OCI-LY7 (cell line): Measurements from ENCODE around the gene RSL1D1. TPM values are rescaled to one million over a fixed set of nuclear protein-coding genes. Genes with fewer than 3 reads are reported as not detected.
A peak's percentile ranks its signal among the peaks of the same experiment; 100 is the strongest.

ENCODE experiments used
- BruUV-seq: library from RNA; stranded (reverse); fragments of 400-500 nt; replicated peaks from 2 replicates; lab custom pipeline; 2021; lab: Mats Ljungman, UMichigan
- CTCF ChIA-PET: fragments of 300-600 bp; sonication (Branson Sonifier 250); formaldehyde crosslinking; loops from one replicate; lab custom pipeline; 2022; ENCODE audit warnings: antibody characterized with exemption; ENCODE audit not compliant: unreplicated experiment; lab: Charles Lee
- POLR2A ChIA-PET: fragments of 300-600 bp; sonication (Branson Sonifier 250); formaldehyde crosslinking; loops from one replicate; lab custom pipeline; 2022; ENCODE audit warnings: antibody characterized with exemption; lab: Charles Lee
- DNase-seq: peaks from one replicate; pipeline ENCODE4 v3.0.0-alpha.2; 2015; ENCODE audit warnings: low spot score
- H2AFZ ChIP-seq: fragments of 200-600 bp; sonication (generic), shearing (Covaris generic); 2 replicates; pipeline ENCODE4 v1.6.1; 2014; ENCODE audit warnings: mild to moderate bottlenecking, antibody characterized with exemption, low read length, moderate library complexity
- H3K27ac ChIP-seq: fragments of 200-600 bp; sonication (generic); 2 replicates; pipeline ENCODE4 v1.5.1; 2014; ENCODE audit warnings: mixed run types, low read depth, mild to moderate bottlenecking, moderate library complexity, low read length, inconsistent platforms; ENCODE audit not compliant: poor library complexity, severe bottlenecking
- H3K36me3 ChIP-seq: fragments of 200-600 bp; sonication (generic); 2 replicates; pipeline ENCODE4 v1.6.1; 2014; ENCODE audit warnings: mild to moderate bottlenecking, antibody characterized with exemption, low read length, moderate library complexity, mixed read lengths; ENCODE audit not compliant: insufficient read depth
- H3K4me1 ChIP-seq: fragments of 200-600 bp; sonication (generic); 2 replicates; pipeline ENCODE4 v1.5.1; 2014; ENCODE audit warnings: mild to moderate bottlenecking, low read length; ENCODE audit not compliant: insufficient read depth, poor library complexity, severe bottlenecking
- H3K4me2 ChIP-seq: fragments of 200-600 bp; sonication (generic); 2 replicates; pipeline ENCODE4 v1.6.1; 2014; ENCODE audit warnings: mild to moderate bottlenecking, low read length
- H3K4me3 ChIP-seq: fragments of 200-600 bp; sonication (generic); 2 replicates; pipeline ENCODE4 v1.5.1; 2014; ENCODE audit warnings: mild to moderate bottlenecking, low read depth, low read length; ENCODE audit not compliant: poor library complexity, severe bottlenecking
- H3K79me2 ChIP-seq: fragments of 200-600 bp; sonication (generic); 2 replicates; pipeline ENCODE4 v1.6.1; 2016; ENCODE audit warnings: low read depth, mild to moderate bottlenecking, low read length, moderate library complexity, mixed read lengths; ENCODE audit not compliant: insufficient read depth
- H3K9me2 ChIP-seq: fragments of 200-600 bp; sonication (generic); 2 replicates; pipeline ENCODE4 v1.6.1; 2016; ENCODE audit warnings: mild to moderate bottlenecking, low read length, mixed read lengths; ENCODE audit not compliant: insufficient read depth
- H3K9me3 ChIP-seq: fragments of 200-600 bp; sonication (generic); 2 replicates; pipeline ENCODE4 v1.6.1; 2014; ENCODE audit warnings: mild to moderate bottlenecking, mixed run types, low read length, mixed read lengths
- H4K20me1 ChIP-seq: fragments of 200-600 bp; sonication (generic); 2 replicates; pipeline ENCODE4 v1.6.1; 2014; ENCODE audit warnings: mild to moderate bottlenecking, antibody characterized with exemption, low read length, moderate library complexity, mixed read lengths; ENCODE audit not compliant: insufficient read depth
- CTCF ChIP-seq: fragments of 200-600 bp; sonication (generic); conservative IDR thresholded peaks from 2 replicates; pipeline ENCODE4 v1.5.1; 2014; ENCODE audit warnings: mild to moderate bottlenecking, antibody characterized with exemption, low read length, moderate library complexity, mixed read lengths
- EZH2phosphoT487 ChIP-seq: fragments of 200-600 bp; sonication (generic); IDR thresholded peaks from 2 replicates; pipeline ENCODE4 v1.6.1; 2018; ENCODE audit warnings: low read depth, borderline replicate concordance, mild to moderate bottlenecking, mixed run types, antibody characterized with exemption, low read length, moderate library complexity, mixed read lengths
- intact Hi-C: fragments of 100-400 bp; cut with micrococcal nuclease; formaldehyde crosslinking; loops from one replicate; pipeline ENCODE4 v1.10.0; 2022; ENCODE audit not compliant: unreplicated experiment
- total RNA-seq, 2 experiments: library from RNA; depleted of rRNA in 1 of 2; stranded (reverse); fragments of >200 nt in 1 of 2; shearing (Covaris generic) in 1 of 2; gene quantifications; 2 replicates each; pipeline ENCODE4 v1.2.3, GENCODE V29; 2014 to 2022

RSL1D1 gene
- total RNA-seq, 2 experiments from 2014 or later, result 104 to 252 TPM

GRCh38 chr16:11852092-11852809, 909 bp upstream of the RSL1D1 start:
- Histone ChIP-seq H3K79me2 (peaks cover 78% of the 10 kb centered on the region), H2AFZ (peak overlapping the region; percentile 60; the same call in 1 of the 2 replicates)

GRCh38 chr16:11848842-11849241, 2.5 kb downstream of the RSL1D1 start:
- H4K20me1 ChIP-seq, result peaks cover 10% of the 10 kb centered on the region; the same call in 1 of the 2 replicates
- no peak overlapping the region for H3K4me3 ChIP-seq
- ChIA-PET POLR2A (interaction anchor here (0.6 to 1.5 kb wide), 3 partner anchors 9 to 555 kb away, joined by 3 to 4 read pairs (median 3); partner anchors contain the start of gene TNFRSF17), CTCF (no interaction called here)
- H3K4me2 ChIP-seq, result peak overlapping the region; percentile 24; the same call in 1 of the 2 replicates
- intact Hi-C loops, result no loop called here
- H3K4me1 ChIP-seq, result peaks cover 32% of the 10 kb centered on the region
- TF ChIP-seq EZH2phosphoT487, result no peak
- no peak for TF ChIP-seq CTCF
- H3K27ac ChIP-seq, result no peak overlapping the region
- peaks cover 68% of the 10 kb centered on the region for H3K36me3 ChIP-seq
- no TSS peak for BruUV-seq
- DNase-seq, result no peak
- no peaks in the 10 kb centered on the region for H3K9me3 ChIP-seq
- no peaks in the 10 kb centered on the region for H3K9me2 ChIP-seq
- H2AFZ ChIP-seq, result no peak overlapping the region
- peaks cover 81% of the 10 kb centered on the region for H3K79me2 ChIP-seq

More at GRCh38 chr16:11852092-11852809, 909 bp upstream of the RSL1D1 start:
- peak; percentile 15 for DNase-seq
- H4K20me1 ChIP-seq, result peaks cover 9% of the 10 kb centered on the region
- ChIA-PET CTCF (no interaction called here), POLR2A (interaction anchor here (0.6 to 2.0 kb wide), 4 partner anchors 13 to 389 kb away, joined by 3 to 10 read pairs (median 3); no protein-coding TSS in a partner anchor)
- BruUV-seq, result no TSS peak
- intact Hi-C loops, result no loop called here
- peak overlapping the region; percentile 81 for H3K4me2 ChIP-seq
- TF ChIP-seq EZH2phosphoT487, result no peak
- TF ChIP-seq CTCF, result no peak
- H3K4me3 ChIP-seq, result peak overlapping the region; percentile 79
- no peaks in the 10 kb centered on the region for H3K9me2 ChIP-seq
- peaks cover 39% of the 10 kb centered on the region for H3K4me1 ChIP-seq
- peaks cover 43% of the 10 kb centered on the region for H3K36me3 ChIP-seq
- peak overlapping the region; percentile 57 for H3K27ac ChIP-seq
- no peaks in the 10 kb centered on the region for H3K9me3 ChIP-seq

DNA sequence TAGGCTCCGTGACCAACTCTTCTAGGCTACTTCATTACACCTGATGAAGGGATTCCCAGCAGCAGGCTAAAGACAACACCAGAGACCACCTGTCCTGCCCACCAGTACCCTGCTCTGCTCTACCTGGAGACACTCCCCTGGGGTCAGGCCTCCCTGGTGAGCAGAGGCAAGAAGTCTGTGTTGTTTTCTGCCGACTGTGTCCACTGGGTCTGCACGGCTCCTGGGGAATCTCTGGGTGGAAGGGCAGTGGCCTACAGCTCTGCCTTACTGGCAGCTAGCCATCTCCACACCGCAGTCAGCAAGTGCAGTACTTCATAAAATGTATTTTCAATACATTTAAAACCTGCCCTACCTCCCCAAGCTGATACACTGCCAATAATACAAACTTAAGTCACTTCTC, 6.8 kb downstream of the RSL1D1 start:
- Histone ChIP-seq H3K36me3 (peaks cover 96% of the 10 kb centered on the region), H3K4me2 (no peak overlapping the region), H3K9me3 (no peaks in the 10 kb centered on the region), H2AFZ (no peak overlapping the region), H3K4me1 (peaks cover 13% of the 10 kb centered on the region), H3K9me2 (no peaks in the 10 kb centered on the region), H3K27ac (no peak overlapping the region), H3K79me2 (peaks cover 41% of the 10 kb centered on the region), H4K20me1 (0 out of 2 replicates have a peak, but pooled peaks cover 7% of the 10 kb centered on the region), H3K4me3 (no peak overlapping the region)
- ChIA-PET CTCF (no interaction called here), POLR2A (no interaction called here)
- DNase-seq, result no peak
- no TSS peak for BruUV-seq
- TF ChIP-seq EZH2phosphoT487 (no peak), CTCF (no peak)
- intact Hi-C loops, result no loop called here
